ENCODE results near the gene RAD18.

The RAD18 gene

GRCh38 chr3:8962226-8962861 is 928 bp downstream of the RAD18 start:
- no peak for DNase-seq

- no peak for DNase-seq
Measured at GRCh38 chr3:8959668-8960067, 3.6 kb downstream of the RAD18 start.

DNA sequence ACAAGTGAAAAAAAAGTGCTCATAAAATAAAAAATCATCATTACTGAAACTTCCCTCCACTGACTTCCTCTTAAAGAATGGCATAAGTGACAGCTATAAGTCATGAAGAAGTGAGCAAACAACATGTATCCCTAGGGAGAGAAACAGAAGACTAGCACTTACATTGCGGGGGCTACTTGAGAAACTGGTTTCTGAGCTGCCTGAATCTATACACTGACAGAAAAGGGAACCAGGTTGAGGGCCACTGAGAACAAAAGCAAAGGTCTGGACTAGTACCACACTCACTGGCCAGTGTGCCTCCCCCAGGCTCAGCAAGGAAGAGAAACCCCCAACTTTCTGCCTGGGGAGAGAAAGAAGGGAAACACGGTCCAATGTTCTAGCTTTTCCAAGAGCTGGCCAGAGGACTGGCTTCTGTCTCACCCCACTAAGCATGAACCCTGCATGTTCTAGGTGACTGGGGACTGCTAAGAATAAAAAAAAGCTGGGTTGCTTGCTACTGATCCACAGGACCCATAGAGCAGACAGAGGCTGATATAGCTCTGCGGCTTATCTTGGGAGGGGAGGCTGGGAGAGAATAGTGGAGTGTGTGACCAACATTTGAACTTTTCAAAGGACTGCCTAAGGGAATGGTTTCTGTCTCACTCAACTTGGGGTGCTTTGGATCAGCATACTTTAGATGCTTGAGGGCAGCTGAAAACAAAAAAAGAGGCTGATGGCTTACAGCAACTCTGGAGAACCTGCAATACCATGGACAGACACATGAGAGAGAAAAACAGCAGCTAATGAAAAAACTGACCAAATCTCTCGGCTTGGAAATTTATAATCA is 8.1 kb downstream of the RAD18 start:
- no peak for DNase-seq

GRCh38 chr3:8953313-8953712 is 10.0 kb downstream of the RAD18 start:
- DNase-seq: peak in 1 of 2 experiments; percentile 14

- no peak for DNase-seq
Measured at GRCh38 chr3:8952130-8952529, 11.1 kb downstream of the RAD18 start.

- no peak for DNase-seq
Measured at GRCh38 chr3:8945890-8946600, 17.2 kb downstream of the RAD18 start.

DNA sequence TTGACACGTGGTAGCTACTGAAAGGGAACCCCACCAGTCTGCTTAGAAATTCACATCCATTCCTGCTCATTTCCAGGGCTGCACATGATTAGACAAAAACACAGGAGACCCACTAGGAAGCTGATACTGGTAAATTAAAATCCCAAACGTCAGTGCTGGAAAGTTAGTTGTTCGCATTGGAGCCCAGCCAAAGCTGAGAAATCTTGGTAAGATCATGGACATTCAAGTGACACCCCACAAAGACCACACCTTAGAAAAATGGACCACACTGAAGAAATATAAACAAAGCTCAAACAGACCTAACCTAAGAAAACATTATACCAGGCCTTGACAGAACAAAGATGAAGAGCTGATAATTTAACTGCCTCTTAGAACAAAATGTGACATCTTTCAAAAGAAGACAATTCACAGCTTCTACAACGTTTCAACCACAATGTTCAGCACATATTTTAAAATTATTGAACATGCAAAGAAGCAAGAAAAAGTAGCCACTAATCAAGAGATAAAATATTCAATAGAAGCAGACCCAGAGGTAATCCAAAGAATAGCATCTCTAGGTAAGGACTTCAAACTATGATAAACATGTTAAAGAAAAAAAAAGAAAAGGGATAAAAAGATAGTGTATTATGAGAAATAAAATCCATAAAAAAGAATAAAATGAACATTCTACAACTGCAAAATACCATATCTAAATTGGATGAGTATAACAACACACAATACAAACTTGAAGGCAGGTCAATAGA is 20.4 kb downstream of the RAD18 start:
- DNase-seq: no peak

- no peak for DNase-seq
Measured at GRCh38 chr3:8942115-8942514, 21.2 kb downstream of the RAD18 start.

DNA sequence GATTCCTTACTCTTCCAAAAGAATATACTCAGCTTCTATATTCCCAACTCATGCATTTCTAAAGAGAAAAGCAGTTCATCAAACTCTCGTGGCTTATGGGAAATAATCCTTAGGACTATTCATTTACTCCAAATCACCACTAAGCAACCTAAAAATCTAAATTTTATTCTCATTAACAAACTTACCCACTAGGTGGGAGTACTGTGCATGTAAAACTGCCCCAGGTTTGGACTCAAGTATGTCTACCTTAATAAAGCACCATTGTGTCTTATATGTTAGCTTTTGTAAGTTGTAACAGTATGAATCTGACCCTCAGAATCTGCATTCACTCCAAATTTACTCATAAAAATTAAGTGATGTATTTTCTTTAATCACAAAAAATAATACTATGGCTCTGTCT is 25.3 kb downstream of the RAD18 start:
- peak in 1 of 2 experiments; percentile 10 for DNase-seq

GRCh38 chr3:8937064-8938020 is 25.9 kb downstream of the RAD18 start:
- no peak for DNase-seq

- DNase-seq: no peak
Measured at GRCh38 chr3:8932507-8932906, 30.8 kb downstream of the RAD18 start.

- no peak for DNase-seq
Measured at GRCh38 chr3:8931342-8931741, 31.9 kb downstream of the RAD18 start.

GRCh38 chr3:8929860-8930259 is 33.4 kb downstream of the RAD18 start:
- DNase-seq: no peak

GRCh38 chr3:8914491-8914890 is 48.8 kb downstream of the RAD18 start:
- DNase-seq: no peak

- DNase-seq: no peak
Measured at GRCh38 chr3:8911781-8912180, 51.5 kb downstream of the RAD18 start.

GRCh38 chr3:8909160-8909559 is 54.1 kb downstream of the RAD18 start:
- no peak for DNase-seq

DNA sequence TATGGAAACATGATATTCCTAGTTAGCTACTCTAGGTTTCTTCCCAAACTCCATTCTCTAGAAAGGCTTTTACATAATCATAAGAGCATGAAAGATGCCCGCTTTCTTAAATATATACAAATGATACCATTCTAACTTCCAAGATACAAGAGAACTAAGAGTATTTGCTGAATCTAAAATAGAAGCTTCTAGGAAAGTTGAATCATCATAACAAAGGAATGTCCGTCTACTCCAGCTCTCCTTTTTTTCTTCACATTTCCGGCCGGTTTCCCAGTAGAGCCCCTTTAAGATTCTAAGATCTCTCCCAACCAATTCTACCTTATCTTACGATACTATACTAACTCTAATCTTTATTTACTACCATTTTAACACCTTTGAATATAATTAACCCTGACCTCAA is 60.1 kb downstream of the RAD18 start:
- DNase-seq: no peak

GRCh38 chr3:8900869-8901268 is 62.4 kb downstream of the RAD18 start:
- no peak for DNase-seq

DNA sequence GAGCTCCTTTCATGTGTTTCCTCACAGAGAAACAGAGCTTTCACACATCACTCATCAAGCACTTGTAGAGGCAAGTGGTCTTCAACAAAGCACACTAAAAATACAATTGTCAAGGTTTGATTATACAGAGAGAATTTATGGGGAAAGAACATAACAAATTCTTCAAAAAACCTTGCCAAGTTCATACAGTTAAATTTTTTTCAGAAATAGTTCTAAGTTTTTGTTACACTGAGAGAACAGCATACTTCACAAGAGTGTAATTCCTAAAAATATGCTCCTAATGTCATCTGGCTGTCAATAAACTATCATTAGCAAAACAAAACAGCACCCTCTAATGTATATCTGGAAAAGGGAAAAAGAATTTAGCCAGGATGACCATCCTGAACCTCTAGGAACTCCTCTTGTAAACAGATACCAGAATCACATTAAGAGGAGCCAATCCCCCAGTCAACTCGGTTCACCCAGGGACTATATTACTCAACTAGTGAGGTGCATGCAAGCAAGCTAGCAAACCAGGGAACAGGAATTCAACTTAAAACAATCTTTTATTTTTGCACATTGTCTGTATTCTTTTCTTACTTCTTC is 63.3 kb downstream of the RAD18 start:
- no peak for DNase-seq

- no peak for DNase-seq
Measured at GRCh38 chr3:8895829-8896228, 67.4 kb downstream of the RAD18 start.

DNA sequence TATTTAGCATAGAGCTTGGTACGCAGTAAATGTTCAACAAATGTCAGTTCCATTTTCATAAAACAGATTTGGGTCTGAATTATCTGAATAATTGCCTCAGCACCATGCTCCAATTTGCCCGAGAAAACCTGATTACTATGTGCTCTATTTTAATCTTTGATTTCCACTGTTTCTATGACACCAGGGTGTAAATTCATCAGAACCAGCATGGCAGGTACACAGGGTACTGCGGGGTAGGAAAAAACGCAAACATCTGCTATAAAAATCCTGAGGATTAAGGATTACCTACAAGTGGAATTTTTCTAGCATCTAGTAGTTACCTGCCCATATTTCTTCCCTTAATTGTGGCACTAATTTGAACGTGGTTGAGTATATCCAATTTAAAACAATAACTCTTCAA is 70.3 kb downstream of the RAD18 start:
- DNase-seq: no peak

- no peak for DNase-seq
Measured at GRCh38 chr3:8891774-8892173, 71.5 kb downstream of the RAD18 start.
